Renal cortex interstitium (tissue), 11 donors: ENCODE measurements around the gene METTL24. TPM values are rescaled to one million over a fixed set of nuclear protein-coding genes. Genes with fewer than 3 reads are reported as not detected.
"Not testable (repeated sequence)": the region's sequence is repeated elsewhere in the genome, so short reads cannot be mapped to it uniquely, and the experiment has no call there.

ENCODE experiments used
- DNase-seq, 11 donors: peaks; one replicate each; pipeline ENCODE4 v3.0.0-alpha.2; 2013; ENCODE audit warnings: low read depth in 9 of 11, low spot score in 4 of 11; ENCODE audit errors: extremely low read depth in 1 of 11
- polyA plus RNA-seq, 3 donors: library from polyadenylated mRNA; unstranded; fragments of 120-200 nt; gene quantifications; one replicate each; pipeline ENCODE4 v1.2.1, GENCODE V29; 2013; ENCODE audit not compliant: insufficient read length in 3 of 3

Gene METTL24
- polyA plus RNA-seq, 3 donors = 13.4 to 15.6 (median 14.6) TPM

DNA sequence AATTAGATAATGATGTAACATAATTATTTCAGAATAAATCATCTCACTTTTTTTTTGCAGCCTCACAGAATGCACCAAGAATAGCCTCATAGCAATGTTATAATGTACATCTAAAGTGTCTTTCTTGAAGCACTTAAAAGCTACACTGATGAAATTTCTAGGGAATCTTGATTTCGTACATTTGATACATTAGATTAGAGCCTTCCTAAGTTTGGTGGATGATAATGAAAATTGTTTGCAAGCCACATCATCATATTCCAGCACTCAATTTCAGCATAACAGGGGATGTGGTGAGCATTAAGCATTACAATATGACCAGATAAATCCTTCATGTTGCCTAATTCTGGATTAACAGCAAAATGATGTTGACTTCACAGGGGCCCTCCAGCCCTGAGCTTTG, 9.7 kb upstream of the METTL24 start:
- no peak for DNase-seq

DNA sequence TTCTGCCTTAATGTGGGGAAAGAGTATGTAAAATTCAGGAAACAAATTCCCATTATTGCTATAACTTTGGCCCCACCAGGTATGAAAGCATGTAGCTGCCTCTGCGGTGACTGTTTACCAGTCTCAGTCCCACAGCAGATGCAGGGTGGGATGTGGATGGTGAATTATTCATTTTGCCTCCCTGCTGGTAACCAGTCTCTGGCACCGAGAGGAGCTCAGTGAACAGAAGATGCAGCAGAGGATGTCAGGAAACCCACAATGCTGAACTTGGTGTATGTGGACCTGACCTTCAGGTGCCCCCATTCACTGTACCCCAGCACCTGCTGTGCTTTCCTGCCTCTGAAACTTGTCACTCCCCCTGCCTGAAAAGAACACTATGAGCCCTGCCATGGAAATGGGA, 8.8 kb upstream of the METTL24 start:
- no peak for DNase-seq

DNA sequence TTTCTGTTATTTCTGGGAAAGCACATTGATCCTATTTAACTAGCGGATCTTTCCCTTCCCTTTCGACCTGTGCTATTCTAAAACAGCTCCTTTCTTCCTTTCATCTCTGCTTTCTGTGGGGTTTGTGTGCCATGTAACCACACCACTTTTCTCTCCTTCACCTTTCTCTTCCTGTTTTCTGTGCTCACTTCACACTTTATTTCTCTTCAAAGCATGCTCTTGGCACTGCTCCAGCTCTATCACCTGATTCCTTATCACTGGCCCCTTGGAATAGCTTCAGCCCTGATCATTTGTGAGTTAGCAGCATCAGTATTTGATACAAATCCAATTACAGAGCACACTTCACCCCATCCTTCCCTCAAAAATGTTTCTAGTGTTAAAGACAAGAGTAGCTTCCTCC, 8.1 kb upstream of the METTL24 start:
- no peak for DNase-seq

DNA sequence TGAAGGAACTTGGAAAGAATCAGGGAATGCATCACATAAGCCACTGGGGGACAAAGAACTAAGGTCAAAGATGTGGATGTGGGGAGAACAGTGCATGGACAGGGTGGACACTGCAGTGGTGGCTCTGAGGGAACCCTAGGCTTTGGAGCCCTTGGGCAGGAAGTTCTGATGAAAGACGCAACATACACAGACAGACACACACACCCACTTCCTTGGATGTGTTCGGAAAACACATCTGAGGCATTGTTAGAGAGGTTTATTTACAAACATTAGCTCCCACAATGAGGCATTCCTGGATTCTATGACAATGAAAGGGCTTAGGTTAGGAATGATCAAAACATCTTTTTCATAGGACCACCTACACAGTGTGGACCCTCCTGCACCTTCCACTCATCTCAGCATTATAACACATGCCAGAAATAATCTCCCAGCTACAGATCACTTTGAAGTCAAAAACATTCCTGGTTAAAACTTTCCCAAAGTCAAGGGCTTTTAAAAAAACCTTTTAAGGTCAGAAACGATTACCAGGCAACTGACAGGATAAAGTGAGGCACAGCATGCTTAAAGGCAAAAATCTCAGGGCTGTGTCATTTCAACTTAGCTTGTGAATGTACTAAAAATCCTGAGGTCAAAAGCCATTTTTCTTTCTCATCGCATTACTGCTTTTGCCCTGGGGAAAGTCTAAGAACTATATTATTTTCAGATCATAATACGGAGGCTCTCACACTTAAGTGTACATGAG, 6.4 kb upstream of the METTL24 start:
- DNase-seq = no peak

DNA sequence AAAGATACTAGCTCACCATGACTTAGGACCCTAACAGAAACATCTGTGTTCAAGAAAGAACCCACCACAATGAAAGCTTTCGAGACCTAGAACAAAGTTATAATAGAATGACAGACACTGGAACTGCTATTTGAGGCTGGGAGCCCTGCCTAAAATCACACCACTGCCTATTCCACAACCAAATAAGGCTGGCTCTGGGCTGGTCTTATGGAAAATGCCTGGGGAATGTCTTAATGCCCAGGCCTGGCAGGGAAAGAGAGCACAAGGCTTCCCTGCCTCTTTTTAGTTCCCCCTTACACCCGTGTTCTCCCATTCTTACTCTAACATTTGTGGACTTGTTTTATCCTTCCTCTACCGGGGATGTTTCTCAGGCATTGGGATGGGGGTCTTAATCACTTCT, 5.6 kb upstream of the METTL24 start:
- DNase-seq = no peak

DNA sequence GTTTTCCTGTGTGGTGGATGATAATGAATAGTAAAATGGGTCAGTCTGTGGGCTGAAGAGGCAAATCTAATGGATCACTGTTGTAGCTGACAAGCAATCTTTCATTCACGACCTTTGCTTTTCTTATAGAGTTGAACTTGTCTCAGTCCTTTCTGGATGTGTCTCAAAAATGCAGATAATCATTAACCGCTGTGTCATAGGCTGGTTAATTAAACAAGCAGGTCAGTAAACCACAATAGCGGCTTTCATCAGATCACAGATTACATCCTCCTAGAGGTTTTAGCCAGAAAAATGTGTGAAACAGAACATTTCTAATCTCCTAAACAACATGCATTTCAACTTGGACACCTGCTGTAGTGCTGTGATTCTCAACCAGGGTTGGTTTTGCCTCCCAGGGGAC, 2.5 kb upstream of the METTL24 start:
- DNase-seq = no peak

DNA sequence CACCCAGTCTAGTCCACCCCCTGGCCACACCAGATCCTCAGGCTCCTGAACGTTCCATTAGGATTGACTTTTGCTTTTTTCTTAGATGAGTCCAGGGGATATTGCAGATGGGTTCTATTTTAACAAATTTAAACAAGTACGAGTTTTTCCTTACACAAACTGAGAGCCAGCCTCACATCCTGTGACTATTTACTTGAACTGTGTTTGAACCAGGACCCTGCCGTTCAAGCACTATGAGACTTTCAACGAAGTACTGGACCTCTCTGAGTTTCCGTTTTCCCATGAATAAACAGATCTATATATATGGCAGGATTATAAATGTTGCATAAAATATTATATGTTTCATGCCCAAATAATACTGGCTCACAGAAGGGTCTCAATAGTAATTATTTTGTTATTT, 1.4 kb upstream of the METTL24 start:
- DNase-seq = no peak

DNA sequence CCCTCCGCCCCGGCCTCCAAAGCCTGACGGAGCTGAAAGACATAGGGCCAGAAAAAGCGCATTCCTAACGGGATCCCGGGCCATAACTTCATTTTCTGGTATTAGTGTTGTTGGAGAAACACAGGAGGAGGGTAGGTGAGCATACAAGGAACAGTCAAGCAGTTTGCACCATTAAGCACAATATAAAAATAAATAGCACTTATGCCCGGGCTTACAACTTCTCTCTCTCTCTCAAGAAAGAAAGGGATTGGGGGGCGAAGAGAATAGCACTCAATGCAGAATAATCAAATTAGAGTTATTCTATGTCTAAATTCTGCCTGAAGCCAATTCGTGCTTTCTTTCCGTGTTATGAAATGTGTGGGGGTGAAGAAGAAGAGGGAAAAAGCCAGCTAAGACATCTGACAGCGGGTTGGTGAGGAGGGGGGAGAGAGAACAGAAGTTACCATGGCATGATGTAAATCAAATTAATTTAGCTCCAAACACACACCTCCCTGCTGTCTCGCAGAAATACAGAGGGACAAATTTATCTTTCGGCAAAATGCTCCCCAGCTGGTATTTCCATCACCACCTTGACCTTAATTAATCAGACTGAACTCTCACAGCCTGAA, 508 bp upstream of the METTL24 start:
- DNase-seq = no peak

DNA sequence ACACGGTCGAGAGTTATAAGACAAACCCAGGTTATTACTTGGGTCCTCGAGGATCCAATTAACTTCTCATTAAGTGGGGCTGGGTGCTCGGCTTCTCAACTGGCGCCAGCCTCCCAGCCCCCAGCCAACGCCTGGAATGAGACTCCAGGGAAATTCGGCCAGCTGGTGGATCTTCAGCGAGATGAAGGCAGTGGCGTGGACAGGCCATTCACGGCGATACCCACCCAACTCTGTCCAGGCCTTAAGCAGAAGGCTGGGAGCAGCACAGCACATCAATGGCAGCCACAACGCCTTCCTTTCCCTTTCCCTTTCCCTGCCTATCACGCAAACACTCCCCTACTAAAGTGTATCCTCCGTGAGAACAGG, 868 bp downstream of the METTL24 start:
- DNase-seq = no peak

DNA sequence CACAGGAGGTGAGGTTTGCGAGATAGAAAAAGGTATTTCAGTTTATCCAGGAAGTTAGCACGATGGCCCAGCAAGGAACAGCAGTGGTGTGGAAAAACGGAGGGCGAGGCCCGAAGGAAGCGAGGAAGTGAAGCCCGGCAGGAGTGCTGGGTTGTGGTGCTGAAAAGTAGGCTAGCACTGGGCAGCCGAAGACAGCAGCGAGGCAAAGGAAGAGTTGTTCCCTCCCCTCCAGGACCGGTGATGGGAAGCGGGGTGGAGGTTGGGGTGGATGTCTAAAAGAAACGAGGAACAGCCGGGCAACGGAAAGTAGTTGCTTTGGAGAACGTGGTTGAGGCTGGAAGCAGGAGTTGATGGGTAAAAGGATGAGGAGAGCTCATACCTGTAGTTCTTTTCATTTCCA, 1.4 kb downstream of the METTL24 start:
- no peak for DNase-seq

DNA sequence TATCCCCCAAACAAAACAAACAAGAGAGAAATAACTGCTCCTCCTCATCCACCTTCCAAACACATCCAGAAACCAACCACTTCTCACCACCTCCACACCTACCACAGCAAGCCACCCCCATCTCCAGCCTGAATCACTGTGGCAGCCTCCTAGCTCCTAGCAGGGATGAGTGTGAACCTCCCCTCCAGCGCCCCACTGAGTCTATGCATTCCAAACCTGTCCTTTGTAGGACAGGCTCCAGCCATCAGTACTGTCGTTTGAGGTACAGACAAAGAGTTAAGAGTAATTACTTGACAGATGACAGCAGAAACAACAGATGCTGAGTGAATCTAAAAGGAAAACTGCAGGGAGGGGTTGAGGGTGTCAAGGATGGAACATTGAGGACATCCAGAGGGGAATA, 2.4 kb downstream of the METTL24 start:
- no peak for DNase-seq

DNA sequence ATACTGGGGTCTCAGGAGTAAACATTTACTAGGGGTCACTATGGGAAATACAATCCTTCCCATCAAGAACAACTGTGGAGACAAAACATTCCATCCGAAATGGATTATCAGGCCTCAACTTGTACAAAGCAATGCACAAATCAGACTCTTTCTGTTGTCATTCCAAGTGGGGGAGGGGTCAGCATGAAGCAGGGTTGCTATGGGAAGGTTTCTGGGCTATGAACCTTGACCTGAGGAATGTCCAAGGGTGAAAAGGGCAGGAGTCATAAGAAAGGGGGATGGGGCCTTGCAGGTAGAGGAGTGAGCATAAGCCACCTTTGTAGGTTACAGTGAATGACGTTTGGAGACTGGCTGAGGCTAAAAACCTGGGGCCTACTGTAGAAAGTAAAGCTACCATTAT, 3.1 kb downstream of the METTL24 start:
- DNase-seq = no peak

DNA sequence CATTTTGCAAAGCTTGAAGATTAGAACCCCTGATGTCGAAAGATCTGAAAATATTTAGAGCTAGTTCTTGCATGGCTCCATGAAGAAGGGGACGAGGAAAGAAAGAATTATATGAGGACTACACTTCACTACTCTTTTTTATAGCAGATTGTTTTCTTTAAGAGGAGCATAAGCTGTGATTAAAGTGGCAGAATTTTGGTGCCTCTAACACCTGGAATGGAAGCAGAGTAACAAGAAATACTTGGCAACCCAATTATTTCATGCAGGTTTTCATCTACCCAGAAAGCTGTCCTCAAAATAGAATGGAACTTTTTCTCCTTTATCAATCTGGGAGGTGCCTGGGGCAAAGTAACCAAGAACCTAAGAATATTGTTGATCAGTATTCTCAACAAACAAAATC, 4.0 kb downstream of the METTL24 start:
- DNase-seq = no peak

DNA sequence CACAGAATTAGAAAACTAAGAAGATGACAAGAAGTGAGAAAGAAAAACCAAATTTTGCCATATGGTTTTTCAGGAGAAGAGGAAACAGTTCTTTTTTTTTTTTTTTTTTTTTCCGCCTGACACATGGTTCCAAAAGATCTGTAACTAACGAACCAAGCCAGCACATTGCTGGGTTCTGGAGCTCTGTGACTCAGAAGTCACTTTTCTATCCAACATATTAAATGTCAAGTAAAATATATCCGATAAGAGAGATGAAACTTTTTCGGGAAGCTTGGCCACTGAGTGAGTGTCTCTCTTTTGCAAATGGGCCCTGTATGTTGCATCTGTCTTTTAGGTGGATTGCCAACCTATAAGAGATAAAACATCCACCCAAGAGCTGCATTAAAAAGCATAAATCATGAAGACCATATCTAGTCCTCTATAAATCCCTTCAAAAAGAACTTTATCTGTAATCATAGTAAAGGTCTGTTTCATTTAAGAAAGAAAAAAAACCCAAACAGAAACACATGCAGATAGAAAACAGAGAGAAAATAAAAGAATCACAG, 4.6 kb downstream of the METTL24 start:
- no peak for DNase-seq

DNA sequence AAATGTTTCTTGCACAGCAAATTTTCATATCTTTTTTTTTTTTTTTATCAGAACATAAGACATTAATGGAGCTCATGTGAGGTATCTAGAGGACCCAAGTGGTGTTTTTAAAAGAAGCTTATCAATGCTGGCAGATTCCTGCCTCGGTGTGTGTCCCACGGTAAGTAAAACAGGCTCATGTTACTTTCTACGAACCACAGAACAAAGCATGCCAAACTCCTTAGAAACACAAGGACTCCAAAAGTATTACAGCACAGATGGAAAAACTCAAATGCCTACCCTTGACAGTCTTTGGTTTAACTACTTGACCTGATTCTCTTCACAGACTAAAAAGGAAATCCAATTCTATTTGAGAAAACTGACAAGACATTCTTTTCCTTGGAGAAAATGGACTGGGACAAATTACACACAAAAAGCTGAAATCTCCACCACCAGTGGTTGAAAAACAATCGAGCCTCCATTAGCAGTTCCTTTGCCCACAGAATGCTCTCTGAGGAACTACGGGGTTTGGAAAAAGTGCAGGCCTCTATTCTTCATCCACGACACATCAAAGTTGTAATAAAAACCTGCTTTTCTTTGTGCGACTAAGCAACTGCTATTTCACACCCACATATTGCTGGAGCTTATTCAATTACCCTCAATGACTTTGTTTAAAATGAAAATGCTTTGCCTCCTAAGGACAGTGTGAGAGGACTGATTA, 5.4 kb downstream of the METTL24 start:
- DNase-seq = no peak

DNA sequence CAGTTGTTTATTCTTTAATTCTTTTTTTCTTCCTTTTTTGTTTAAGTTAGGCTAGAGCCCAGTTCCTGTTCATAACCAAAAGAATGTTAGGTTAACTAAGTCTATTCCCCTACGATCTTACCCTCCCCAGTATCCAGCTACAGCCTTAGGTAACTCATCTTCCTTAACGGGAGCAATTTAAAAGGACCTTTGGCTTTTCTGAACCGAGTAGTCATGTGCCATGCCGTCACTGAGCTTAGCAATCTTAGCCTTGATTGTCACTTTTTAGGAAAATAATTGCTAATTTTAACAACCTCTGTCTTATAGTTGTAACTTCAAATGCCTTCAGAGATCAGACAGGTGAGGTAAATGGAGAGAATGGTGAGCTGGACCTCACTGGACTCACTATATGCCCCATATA, 6.2 kb downstream of the METTL24 start:
- no peak for DNase-seq

DNA sequence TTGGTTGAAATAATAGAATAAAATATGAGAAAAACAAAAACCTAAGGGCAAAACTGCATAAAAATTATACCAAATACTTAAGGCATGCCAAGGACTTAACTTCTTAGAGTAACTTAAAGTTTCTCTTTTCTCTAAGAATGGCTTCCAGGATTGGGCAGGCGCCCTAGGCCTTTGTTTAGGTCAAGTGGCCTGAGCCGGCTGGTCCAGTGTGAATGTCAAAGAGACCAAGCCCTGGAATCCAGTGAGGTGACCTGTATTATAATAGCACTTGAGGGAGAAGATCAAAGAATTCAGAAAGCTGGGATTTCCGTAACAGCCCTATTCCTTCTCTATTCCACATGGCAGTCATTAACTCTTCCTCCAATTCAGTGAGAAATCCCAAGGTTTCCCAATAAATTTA, 6.6 kb downstream of the METTL24 start:
- no peak for DNase-seq

DNA sequence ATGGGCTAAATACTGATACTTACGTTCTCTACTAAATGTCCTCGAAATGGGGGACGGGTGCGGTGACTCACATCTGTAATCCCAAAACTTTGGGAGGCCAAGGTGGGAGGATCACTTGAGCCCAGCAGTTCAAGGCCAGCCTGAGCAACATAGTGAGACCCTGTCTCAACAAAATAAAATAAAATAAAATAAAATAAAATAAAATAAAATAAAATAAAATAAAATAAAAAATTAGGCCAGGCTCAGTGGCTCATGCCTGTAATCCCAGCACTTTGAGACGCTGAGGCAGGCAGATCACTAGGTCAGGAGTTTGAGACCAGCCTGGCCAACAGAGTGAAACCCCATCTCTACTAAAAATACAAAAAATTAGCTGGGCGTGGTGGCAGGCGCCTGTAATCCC, 7.6 kb downstream of the METTL24 start:
- not testable (repeated sequence) for DNase-seq

DNA sequence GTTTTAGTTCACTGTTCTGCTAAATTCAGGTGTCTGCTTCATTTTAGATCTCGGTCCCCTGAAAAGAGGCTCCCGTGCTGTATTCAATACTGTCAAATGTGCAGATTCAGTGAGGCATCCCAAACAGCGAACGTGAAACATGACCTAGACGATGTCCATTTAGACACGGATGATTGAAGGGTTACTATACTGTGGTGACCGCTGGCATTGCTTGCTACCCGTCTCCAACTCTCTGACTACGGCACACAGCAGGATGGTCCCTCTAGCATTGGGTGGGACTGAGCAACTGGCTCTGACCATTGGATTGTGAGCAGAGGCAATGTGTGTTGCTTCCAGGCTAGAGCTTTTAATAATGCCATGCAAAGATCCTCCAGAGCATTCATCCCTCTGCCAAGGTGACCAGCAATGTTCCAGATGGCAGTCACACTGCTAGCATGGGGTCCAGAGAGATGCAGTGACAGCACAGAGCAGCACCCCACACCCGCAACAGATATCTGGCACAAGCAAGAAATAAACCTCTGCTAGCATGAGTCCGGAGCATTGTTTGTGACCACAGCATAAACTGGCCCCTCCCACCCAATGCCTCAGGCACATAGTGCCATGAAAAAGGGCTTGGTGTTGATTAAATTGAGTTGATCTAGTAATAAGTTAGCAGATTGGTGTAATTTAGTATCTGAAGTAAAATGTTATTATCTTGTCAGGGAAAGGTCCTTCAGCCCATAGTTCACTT, 9.0 kb downstream of the METTL24 start:
- no peak for DNase-seq

DNA sequence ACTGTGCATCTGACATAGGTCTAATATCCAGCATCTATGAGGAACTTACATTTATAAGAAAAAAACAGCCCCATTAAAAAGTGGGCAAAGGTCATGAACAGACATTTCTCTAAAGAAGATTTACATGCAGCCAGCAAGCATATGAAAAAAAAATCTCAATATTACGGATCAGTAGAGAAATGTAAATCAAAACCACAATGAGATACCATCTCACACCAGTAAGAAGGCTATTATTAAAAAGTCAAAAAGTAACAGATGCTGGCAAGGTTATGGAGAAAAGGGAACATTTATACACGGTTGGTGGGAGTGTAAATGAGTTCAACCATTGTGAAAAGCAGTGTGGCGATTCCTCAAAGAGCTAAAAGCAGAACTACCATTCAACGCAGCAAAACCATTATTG, 13.1 kb downstream of the METTL24 start:
- DNase-seq = no peak
